ENCODE data around the gene DOCK1.

DNA sequence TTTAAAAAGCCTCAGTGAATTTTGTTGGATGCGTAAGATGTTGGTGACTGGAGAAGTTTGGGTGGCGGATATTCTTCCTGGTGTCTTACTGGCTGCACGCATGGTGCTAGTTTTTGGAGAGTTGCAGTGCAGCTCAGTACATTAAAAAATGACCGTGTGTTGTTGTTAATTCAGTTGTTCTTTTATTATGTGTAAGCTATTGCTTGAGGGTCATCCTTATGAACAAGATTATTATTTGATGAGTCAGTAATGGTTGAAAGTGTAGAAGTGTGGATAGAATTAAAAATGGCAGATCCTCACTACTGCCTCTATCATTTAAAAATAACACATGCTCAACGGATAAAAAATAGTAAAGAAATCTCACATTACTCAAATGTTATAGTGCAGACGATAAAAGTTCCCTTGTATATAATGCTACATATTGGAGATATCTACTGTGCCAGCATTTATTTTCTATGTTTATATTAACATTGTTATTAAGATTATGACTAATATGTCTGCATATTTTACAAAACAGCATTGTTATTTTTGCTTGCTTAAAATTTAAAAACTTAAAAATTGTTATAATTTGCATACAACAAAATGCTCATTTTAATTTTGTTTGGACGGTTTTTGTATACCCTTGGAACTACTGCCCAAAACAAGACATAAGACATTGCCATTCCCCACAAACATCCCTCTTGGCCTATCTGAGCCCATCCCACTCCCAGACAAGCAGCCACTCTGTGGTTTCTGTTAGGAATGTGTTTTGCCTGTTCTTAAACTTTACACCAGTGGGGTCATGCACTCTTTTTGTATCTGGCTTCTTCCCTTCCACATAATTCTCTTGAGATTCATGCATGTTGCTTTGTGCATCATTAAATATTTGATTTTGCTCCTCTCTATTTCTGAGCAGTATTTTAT lies 142.0 kb downstream of the DOCK1 start:
- TF ChIP-seq, protein P1, sequence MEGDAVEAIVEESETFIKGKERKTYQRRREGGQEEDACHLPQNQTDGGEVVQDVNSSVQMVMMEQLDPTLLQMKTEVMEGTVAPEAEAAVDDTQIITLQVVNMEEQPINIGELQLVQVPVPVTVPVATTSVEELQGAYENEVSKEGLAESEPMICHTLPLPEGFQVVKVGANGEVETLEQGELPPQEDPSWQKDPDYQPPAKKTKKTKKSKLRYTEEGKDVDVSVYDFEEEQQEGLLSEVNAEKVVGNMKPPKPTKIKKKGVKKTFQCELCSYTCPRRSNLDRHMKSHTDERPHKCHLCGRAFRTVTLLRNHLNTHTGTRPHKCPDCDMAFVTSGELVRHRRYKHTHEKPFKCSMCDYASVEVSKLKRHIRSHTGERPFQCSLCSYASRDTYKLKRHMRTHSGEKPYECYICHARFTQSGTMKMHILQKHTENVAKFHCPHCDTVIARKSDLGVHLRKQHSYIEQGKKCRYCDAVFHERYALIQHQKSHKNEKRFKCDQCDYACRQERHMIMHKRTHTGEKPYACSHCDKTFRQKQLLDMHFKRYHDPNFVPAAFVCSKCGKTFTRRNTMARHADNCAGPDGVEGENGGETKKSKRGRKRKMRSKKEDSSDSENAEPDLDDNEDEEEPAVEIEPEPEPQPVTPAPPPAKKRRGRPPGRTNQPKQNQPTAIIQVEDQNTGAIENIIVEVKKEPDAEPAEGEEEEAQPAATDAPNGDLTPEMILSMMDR (conservative IDR thresholded peaks at IDR 0.05; ENCODE audit: low read length) = no peak
- no peak for TF ChIP-seq EZH2phosphoT487 (IDR thresholded peaks at IDR 0.05; ENCODE audit: borderline replicate concordance)
